Activated CD4-positive, alpha-beta T cell treated with anti-CD3 and anti-CD28 coated beads, Interleukin-2, amount 50 U/mL, for 16 hours (primary cell): ENCODE measurements around the gene SLCO4A1.
A peak's percentile ranks its signal among the peaks of the same experiment; 100 is the strongest.

ENCODE experiments used
- DNase-seq: peaks from one replicate; pipeline ENCODE4 v3.0.0-alpha.2; 2020

Gene SLCO4A1

GRCh38 chr20:62606551-62607201, 35.6 kb upstream of the SLCO4A1 start:
- DNase-seq, result no peak

GRCh38 chr20:62607366-62608217, 34.7 kb upstream of the SLCO4A1 start:
- no peak for DNase-seq

- no peak for DNase-seq
Measured at GRCh38 chr20:62608218-62608565, 34.1 kb upstream of the SLCO4A1 start.

- DNase-seq, result no peak
Measured at GRCh38 chr20:62609279-62609720, 33.0 kb upstream of the SLCO4A1 start.

GRCh38 chr20:62609811-62610757, 32.2 kb upstream of the SLCO4A1 start:
- no peak for DNase-seq

- DNase-seq, result no peak
Measured at GRCh38 chr20:62611012-62611411, 31.3 kb upstream of the SLCO4A1 start.

GRCh38 chr20:62611819-62612218, 30.5 kb upstream of the SLCO4A1 start:
- DNase-seq, result no peak

- DNase-seq, result no peak
Measured at GRCh38 chr20:62614085-62614960, 28.0 kb upstream of the SLCO4A1 start.

GRCh38 chr20:62614961-62615680, 27.2 kb upstream of the SLCO4A1 start:
- no peak for DNase-seq

GRCh38 chr20:62615750-62616251, 26.5 kb upstream of the SLCO4A1 start:
- no peak for DNase-seq

- DNase-seq, result peak; percentile 76
Measured at GRCh38 chr20:62616728-62617621, 25.3 kb upstream of the SLCO4A1 start.

- peak; percentile 83 for DNase-seq
Measured at GRCh38 chr20:62617711-62618483, 24.4 kb upstream of the SLCO4A1 start.

GRCh38 chr20:62618611-62619529, 23.4 kb upstream of the SLCO4A1 start:
- DNase-seq, result peak; percentile 83

- DNase-seq, result no peak
Measured at GRCh38 chr20:62620625-62621024, 21.7 kb upstream of the SLCO4A1 start.

- DNase-seq, result no peak
Measured at GRCh38 chr20:62621251-62622110, 20.8 kb upstream of the SLCO4A1 start.

GRCh38 chr20:62622178-62622876, 20.0 kb upstream of the SLCO4A1 start:
- no peak for DNase-seq
